GM08714 (cell line): ENCODE measurements around the gene ITGA6.
"Not testable (repeated sequence)": the region's sequence is repeated elsewhere in the genome, so short reads cannot be mapped to it uniquely, and the experiment has no call there.

ENCODE experiments used
- H3K4me3 ChIP-seq: fragments of 200-500 bp; sonication (Bioruptor generic); 2 replicates; pipeline ENCODE4 v1.5.1; 2014; ENCODE audit warnings: mild to moderate bottlenecking, low read length, inconsistent platforms
- ZNF274 ChIP-seq: IDR thresholded peaks from 2 replicates; pipeline ENCODE4 v1.6.1; 2012; ENCODE audit warnings: mild to moderate bottlenecking, low read depth, low read length

The ITGA6 gene

DNA sequence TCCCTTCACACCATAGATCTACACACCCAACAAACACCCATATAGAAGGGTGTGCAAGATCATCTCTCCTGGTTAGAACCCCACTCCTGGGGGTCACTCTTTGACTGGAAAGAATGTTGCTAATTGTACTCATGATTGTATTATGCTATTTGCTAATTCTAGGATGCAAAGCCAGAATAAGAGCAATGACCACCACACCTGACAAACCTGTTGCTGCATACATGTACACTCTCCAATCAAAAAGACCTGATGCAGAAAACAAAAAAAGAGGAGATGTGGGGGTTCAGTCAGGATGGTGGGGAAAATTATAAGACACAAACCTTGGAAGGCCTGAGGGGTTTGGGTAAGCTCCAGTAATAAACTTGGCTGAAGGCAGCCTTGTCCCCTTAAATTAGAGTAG is 91.6 kb downstream of the ITGA6 start:
- no peak overlapping the region for H3K4me3 ChIP-seq
- no peak for TF ChIP-seq ZNF274

DNA sequence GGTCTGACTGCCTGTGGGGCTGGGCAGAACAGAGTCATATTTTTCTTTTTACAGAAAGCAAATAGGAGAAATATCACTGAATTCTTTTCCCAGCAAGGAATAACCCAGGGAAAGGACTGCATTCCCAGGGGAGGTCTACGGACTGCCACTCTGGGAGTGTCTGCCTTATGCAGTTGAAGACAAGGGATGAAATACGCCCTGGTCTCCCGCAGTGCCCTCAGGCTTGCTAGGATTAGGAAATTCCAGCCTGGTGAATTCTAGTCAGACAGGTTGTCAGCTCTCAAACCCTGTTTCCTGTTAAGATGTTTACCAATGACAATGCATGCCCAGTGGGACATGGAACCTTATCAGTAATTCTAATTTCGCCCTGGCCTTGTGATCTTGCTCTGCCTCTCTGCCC is 98.2 kb downstream of the ITGA6 start:
- no peak for TF ChIP-seq ZNF274

DNA sequence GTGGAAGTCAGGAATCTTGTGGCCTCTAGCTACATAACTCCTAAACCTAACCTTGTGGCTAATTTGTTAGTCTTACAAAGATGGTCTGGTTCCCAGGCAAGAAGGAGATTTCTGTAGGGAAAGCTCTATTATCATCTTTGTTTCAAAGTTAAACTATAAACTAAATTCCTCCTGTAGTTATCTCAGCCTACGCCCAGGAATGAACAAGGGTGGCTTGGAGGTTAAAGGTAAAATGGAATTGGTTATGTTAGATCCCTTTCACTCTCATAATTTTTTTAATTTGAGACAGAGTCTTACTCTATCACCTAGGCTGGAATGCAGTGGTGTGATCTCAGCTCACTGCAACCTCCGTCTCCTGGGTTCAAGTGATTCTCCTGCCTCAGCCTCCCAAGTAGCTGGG is 103.9 kb downstream of the ITGA6 start:
- no peak overlapping the region for H3K4me3 ChIP-seq
- TF ChIP-seq ZNF274: no peak

More for the DNA sequence above, 98.2 kb downstream of the ITGA6 start:
- H3K4me3 ChIP-seq: no peak overlapping the region

DNA sequence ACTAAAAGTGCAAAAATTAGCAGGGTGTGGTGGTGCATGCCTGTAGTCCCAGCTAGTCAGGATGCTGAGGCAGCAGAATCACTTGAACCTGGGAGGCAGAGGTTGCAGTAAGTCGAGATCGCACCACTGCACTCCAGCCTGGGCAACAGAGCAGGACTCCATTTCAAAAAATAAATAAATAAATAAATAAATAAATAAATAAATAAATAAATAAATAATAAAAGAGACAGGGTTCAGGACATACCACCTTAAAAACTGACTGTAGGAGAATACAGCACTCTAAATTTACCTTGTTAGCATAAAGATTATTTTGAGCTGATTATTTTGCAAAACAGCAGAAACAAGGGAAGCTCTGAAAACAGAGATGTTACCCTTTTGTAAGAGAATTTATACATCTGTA is 105.1 kb downstream of the ITGA6 start:
- H3K4me3 ChIP-seq: not testable (repeated sequence)

DNA sequence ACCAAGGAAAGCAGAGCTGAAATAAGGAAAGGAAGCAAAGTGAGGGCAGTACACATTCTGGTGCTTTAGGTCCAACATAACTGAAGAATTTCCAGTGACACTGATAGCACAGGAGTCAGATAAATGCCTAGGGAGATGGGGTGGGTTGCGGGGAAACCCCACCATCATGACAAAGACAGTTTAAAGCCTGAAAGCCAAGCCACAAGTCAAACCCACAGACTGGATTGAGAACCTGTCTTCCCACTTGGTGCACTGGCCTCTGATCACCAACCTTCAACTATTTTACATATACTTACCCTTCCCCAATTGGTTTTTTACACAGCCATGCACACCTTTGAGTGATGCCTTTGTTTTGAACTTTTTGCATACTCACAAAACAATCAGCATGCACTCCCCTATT is 106.3 kb downstream of the ITGA6 start:
- TF ChIP-seq ZNF274: no peak
- no peak overlapping the region for H3K4me3 ChIP-seq

DNA sequence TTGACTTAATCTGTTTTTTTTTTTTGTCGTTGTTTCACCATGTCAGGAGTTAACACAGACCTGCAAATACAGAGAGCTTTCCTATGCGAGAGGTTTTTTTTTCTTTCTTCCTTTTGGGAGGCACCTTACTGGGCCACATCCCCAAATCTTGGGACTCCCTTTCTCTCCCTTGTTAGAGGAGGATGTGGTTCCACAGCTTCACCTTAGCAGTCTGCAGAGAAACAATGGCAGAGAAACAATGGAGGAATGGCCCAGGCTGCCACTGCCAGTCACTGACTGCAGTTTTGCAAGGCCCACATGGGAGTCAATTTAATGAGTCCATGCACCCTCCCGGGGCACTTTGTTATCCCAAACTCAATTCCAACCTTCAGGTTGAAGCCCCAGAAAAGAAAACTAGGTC is 107.7 kb downstream of the ITGA6 start:
- no peak overlapping the region for H3K4me3 ChIP-seq
- no peak for TF ChIP-seq ZNF274

DNA sequence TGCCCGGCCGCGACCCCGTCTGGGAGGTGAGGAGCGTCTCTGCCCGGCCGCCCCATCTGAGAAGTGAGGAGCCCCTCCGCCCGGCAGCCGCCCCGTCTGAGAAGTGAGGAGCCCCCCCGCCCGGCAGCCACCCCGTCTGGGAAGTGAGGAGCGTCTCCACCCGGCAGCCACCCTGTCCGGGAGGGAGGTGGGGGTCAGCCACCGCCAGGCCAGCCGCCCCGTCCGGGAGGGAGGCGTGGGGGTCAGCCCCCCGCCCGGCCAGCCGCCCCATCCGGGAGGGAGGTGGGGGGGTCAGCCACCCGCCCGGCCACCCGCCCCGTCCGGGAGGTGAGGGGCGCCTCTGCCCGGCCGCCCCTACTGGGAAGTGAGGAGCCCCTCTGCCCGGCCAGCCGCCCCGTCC is 110.5 kb downstream of the ITGA6 start:
- not testable (repeated sequence) for H3K4me3 ChIP-seq

DNA sequence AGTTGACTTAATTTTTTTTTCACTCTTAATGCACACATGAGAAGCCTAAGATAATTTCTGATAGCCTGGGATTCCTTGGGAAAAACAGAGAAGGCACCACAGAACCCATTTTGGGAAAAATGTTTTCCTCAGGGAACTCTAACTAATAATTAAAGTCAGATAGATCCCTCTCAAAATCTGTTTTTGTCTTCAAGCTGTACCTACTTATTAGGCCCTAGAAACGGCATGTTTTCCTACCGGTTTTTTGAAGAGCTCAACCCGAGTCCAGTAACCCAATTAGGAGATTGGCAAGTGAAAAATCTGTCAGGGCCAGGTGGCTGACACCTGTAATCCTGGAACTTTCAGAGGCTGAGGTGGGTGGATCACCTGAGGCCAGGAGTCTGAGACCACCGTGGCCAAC is 112.4 kb downstream of the ITGA6 start:
- no peak for TF ChIP-seq ZNF274
- no peak overlapping the region for H3K4me3 ChIP-seq

DNA sequence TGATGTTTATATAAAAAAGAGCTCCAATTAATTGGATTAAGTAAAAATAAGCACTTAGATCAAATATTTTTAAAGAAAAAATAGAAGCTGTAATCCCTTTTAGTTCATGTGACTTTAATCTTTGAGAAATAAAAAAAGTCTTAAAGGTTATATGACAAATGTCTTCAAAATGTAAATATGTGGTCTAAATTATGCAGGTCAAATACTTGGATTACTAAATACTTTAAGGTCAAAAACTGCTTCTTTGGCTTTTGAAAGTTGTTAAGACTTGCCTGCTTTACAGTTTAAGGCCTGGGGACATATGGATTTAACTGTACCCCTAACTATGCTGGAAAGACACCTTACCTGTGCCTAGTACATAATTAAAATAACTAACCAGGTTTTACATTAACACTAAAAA is 113.0 kb downstream of the ITGA6 start:
- H3K4me3 ChIP-seq: no peak overlapping the region
- no peak for TF ChIP-seq ZNF274

DNA sequence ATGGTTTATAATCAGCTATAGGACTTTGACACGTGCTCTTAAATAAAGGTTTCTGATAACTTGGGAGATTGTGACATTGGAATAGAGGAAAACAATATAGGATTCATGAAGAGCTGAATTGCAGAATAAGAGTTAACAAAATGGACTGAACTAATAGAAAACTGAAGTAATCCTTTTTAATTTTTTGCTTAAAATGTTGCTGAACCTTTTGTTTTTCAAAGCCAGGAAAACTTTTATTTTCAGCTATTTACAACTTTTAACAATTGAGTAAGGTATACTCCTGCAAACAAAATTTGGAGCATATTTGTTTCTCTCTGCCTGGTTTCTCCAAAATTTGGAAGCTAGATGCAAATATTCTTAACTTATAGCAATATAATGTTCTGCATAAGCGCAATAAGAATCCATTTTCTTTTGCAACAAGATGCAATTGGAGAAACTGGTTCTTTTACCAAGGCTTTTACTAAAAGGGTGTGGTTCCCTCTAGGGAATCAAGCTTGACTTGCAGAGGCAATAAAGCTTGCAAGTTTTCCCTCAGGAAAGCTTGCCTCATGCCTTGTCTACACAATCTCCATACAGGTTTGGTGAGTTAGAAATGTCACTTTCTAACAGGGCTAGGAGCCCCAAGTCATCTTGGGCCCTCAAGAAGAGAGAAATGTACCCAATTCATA is 118.2 kb downstream of the ITGA6 start:
- no peak overlapping the region for H3K4me3 ChIP-seq
- no peak for TF ChIP-seq ZNF274

DNA sequence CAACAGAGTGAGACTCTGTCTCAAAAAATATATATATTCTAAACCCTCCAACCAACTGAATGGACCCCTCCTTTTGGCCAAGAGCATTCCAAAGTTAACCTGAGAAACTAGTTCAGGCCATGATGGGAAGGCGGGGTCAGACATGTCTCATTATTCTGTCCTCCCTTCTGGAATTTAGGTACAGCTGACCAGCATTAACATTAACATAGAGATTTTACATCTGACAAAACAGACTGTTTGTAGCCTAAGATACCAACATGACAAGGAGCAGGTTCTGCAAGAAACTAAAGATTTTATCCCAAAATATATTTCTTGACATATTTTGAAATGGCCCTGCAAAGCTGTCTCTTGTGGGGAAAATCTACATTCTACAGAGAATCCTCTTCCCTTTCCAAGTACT is 121.7 kb downstream of the ITGA6 start:
- TF ChIP-seq ZNF274: no peak
- no peak overlapping the region for H3K4me3 ChIP-seq

DNA sequence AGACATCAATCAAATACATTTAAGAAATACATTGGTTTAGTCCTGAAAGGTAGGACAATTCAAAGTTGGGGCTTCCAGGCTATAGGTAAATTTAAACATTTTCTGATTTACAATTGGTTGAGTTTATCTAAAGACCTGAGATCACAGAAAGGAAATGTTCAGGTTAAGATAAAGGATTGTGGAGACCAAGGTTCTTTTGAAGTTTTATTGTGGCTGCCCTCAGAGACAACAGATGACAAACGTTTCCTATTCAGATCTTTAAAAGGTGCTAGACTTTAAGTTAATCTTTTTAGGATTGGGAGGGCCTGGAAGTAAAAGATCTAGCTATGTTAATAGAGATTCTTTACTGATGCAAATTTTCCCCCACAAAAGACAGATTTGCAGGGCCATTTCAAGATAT is 122.4 kb downstream of the ITGA6 start:
- H3K4me3 ChIP-seq: not testable (repeated sequence)

DNA sequence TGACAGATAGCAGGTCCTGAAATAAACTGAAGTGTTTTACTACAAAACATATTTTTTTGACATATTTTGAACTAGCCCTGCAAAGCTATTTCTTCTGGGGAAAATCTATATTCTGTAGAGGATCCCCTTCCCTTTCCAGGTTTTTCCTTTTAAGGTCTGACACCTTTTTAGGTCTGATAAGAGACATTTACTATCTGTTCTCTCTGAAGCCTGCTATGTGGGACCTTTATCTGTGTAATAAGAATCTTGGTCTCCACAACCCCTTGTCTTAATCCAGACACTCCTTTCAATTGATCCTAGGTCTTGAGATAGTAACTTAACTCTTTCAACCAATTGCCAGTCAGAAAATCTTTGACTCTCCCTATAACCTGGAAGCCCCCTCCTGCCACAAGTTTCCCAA is 123.0 kb downstream of the ITGA6 start:
- TF ChIP-seq ZNF274: no peak

DNA sequence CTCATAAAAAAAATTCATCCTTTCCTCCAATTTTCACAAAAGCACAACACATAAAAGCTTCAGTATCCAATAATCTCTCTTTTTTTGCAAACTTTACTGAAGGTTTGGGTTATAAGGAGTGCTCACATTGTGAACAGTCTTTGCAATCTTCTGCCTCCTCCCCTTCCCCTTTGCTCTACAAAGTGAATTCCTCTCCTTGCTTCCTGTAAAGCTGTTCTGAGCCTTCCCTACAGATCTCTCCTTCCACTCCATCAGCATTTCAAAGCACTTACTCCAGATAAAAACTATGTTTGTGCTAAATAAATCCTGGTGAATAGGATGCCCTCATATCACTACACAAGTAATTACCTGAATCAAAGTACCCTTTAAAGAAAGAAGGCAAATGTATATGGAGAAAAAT is 123.9 kb downstream of the ITGA6 start:
- H3K4me3 ChIP-seq: no peak overlapping the region
- no peak for TF ChIP-seq ZNF274

More for the DNA sequence above, 123.0 kb downstream of the ITGA6 start:
- H3K4me3 ChIP-seq: no peak overlapping the region

DNA sequence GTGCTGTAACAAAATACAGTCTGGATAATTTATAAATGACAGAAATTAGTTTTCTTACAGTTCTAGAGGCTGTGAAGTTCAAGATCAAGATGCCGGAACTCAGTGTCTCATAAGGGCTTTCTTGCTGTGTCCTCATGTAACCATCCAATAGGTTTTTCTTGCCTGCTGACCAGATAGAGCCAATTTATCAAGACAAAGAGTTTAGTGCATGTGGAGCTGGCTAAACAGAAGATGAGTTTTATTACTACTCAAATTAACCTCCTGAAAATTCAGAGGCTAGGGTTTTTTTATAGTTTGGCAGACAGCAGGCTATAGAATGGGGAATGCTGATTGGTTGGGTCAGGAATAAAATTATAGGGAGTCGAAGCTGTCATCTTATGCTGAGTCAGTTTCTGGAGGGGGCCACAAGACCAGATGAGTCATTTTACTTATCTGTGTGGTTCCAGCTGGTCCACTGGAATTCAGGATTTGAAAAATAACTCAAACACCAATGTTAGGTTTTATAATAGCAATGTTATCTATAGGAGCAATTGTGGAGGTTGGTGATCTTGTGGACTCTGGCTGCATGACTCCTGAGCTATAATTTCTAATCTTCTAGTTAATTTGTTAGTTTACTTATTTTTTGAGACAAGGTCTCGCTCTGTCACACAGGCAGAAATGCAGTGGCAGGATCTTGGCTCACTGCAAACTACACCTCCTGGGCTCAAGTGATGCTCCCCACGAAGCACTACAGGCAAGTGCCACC is 125.3 kb downstream of the ITGA6 start:
- TF ChIP-seq ZNF274: no peak
- no peak overlapping the region for H3K4me3 ChIP-seq

DNA sequence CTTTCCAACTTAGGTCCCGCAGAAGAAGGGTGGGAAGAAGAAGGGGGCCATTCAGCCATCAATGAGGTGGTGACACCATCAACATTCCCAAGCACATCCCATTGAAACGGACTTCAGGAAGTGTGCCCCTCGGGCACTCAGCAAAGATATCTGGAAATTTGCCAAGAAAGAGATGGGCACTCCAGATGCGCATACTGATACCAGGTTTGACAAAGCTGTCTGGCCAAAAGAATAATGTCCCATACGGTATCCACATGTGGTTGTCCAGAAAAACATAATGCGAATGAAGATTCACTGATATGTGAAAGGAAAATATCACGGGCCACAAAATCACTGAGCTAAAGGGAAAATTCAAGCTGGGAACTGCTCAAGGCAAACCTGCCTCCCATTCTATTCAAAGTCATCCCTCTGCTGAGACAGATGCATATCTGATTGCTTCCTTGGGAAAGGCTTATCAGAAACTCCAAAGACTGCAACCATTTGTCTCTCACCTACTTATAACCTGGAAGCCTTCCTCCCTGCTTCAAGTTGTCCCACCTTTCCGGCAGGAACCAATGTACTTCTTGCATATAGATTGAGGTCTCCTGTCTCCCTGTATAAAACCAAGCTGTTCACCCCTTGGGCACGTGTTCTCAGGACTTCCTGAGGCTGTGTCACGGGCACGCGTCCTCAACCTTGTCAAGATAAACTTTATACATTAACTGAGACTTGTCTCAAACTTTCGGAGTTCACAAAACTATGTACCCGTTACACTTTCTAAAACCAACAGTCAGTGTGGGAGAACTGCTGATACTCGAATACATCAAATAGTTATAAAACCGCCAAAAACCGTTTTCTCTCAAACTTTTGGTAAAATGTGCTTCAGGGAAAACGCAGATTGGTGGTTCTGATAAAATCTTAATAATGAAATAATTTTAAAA is 127.2 kb downstream of the ITGA6 start:
- peak overlapping the region; percentile 89 for H3K4me3 ChIP-seq
- no peak for TF ChIP-seq ZNF274
